GM18498 (cell line): ENCODE results near the gene SNX1.

Experiments used
- ATAC-seq: cut with Tn5 transposase; IDR thresholded peaks from one replicate; pipeline ENCODE4 v1.9.1; 2021; ENCODE audit warnings: mild to moderate bottlenecking, moderate library complexity; ENCODE audit not compliant: unreplicated experiment

Gene SNX1

DNA sequence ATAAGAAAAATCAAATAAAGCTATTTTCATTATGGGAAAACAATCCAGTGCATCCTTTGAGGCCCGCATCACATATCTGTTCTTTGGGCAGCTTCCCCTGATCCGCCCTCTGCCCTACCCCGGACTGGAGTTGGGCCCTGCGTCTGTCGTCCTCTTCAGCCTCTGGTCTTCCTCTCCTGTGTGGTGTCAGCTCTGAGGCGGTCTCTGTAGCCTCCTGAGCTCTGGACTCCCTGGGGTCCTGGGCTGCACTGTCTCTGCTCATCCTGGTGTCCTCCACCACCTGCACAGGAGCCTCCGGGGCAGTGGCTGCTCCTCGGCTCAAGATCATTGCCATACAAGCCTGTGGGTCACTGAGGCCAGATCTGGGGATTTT is 48.4 kb downstream of the SNX1 start:
- ATAC-seq: no peak

DNA sequence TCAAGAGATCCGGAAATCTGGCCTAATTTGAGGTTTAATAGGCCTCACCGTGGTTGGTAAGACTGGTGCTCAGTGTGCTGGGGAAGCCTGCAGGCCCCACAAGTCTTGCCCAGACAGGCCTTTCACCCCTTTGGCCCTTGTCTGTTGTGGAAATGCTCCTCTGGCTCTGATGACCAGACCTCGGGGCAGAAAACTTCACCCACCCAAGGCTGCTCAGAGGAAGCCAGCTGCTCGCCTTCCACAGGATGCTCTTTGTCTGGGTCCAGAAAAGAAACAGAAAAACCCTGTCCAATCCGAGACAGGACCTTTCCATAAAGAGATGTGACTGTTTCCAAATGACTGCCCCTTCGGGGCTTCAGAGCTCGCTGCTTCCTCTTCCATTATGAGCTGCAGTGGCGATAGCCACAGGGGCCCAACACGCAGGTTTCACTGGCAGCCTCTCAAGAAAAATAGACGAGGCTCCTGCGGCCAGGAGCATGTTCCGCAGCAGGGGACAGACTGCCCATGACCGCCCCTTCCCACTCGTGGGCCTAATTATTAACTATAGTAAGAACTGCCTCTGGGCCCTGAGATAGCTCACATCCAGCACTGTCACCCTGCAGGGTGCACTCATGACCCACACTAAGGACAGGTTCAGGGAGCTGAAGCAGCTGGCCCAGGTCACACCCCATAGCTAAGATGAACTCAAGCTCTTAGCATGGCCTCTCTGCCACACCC is 48.9 kb downstream of the SNX1 start:
- peak; percentile 59 for ATAC-seq

DNA sequence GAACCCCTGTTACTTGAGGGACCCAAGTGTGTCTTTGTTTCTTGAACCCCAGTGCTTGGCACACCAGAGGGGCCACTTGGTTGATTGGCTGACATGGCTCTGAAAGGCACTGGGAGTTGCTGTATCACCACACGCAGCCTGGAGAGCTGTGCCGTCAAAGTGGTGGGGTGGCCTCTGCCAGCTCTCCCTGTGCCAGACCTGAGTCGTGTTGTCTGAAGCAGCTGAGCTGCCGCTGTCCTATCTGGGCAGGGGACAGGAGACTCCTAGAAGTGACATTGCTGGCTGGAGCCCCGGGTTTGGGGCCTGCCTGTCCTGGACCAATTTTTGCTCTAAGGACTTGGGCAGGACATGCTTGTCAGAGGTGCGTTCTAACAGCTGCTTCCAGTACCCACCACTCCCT is 50.3 kb downstream of the SNX1 start:
- no peak for ATAC-seq

DNA sequence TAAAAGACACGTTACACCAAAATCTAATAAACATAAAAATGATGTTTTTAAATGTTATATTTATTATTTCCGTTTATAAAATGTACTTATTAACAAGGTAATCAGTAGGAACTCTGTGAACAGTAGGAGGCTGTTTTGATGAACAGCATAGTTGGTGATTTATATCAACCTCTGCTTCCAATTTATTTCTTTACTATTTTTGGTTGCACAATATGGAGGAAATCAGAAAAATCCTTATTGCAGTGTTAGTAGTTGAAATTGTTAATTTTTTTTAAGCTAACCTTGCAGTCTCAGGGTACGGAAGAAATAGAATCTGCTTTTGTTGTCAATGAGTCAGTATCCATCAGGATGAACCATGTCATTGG is 50.7 kb downstream of the SNX1 start:
- ATAC-seq: no peak

DNA sequence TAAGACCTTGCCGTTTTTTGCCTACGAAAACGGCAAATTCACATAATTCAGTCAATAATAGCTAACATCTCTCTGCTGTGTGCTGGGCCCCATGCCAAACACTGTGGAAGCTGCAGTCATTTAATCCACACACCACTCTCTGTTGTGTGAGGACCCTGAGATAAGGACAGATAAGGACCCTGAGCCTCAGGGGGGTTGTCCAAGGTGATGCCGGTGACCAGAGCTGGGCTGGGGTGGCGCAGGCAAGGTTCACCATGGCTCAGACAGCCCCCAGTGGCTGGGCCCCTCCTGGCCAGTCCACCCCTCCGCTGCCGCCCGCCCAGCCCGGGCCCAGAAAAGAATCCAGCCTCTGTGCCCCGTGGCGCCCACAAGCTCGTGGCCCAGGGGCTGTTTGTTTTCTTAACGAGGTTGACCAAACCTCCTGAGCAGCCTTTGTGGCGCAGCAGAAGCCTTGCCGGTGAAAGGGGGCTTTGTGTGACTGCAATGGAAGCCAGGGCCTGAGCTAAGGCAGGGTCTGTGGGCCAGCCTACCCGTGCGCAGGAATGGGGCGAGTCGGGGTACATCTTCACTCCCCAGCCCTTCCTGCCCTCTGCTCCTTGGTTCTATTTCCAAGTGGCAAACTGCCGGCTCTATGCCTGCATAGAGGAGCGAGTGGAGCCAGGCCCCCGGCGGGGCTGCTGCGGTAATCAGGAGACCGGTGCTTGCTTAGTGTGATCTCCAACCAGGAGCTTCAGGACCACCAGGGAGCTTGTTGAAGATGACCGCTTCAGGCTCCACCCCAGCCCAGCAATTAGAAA is 51.3 kb downstream of the SNX1 start:
- no peak for ATAC-seq

DNA sequence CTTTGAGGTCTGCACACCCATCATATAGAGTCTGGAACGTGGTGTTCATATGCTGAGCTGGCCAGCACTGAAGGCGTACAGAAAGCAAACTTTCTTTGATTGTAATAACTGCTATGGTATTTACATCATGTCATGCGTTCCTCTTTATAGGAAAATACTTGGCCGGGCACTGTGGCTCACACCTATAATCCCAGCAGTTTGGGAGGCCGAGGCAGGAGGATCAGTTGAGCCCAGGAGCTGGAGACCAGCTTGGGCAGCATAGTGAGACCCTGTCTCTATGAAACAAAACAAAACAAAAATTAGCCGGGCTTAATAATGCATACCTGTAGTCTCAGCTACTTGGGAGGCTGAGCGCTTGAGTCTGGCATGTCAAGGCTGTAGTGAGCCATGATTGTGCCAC is 52.4 kb downstream of the SNX1 start:
- no peak for ATAC-seq

DNA sequence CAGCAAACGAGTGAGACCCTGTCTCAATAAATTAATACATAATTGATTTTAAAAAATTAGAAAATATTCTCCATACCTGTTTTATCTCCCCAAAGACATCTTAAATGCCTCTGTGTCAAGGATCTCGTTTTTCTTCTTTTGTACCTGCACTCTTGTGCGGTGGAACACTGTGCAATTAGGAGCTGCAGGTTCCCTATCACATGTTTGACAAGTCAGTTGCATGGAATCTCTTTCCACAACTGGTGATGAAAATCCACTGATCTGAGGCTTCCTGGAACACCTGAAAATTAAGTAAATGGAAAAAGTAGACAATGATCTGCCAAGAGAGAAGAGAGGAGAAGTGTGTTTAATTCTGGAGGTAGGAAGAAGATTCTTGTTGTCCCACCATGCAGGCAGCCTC is 52.8 kb downstream of the SNX1 start:
- ATAC-seq: no peak

DNA sequence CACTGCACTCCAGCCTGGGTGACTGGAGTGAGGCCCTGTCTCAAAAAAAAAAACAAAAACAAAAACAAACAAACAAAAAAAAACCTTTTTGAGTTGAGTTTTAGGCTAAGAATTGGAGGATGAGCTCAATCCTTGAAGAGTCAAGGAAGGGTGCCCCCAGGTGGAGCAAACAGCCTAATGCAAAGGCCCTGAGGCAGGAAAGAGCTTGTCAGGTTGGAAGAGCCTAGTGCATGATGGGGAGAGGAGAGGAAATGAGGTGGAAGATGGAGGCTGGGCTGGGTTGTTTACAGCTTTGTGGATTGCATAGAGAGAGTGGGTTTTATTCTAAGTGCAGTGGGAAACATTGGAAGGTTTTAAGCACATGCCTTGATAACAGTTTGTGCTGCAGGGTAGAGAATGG is 53.6 kb downstream of the SNX1 start:
- ATAC-seq: no peak

DNA sequence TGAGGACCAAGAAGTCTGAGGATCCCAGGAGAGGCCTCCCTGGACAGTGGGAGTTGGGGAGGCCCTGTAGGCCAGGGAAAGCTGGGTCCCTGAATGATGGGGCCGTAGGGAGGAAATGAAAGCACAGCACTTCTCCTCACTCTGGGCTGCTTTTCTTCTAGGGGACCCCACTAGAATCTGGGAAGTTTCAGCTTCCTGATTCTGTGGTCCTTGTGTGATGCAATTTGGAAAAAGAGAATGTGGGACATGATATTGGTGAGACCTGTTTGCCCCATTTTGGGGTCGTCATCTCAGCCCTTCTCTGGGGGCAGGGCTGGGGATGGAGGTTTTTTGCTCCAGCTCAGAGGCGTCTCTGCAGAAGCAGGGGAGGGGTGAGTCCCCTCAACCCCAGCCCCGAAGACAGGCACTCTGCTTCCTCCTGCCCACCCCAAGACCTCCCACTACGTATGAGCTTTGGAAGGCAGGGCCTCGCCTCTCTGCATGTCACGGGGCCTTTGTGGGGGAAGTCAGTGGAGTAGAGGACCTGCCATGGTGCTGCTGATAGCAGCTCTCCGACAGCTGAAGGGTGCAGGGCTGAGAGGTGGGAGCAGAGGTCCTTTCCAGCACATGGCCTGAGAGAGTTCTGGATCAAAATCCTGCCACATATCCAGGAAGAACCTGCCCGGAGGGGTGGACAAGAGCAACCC is 54.3 kb downstream of the SNX1 start:
- ATAC-seq: no peak

DNA sequence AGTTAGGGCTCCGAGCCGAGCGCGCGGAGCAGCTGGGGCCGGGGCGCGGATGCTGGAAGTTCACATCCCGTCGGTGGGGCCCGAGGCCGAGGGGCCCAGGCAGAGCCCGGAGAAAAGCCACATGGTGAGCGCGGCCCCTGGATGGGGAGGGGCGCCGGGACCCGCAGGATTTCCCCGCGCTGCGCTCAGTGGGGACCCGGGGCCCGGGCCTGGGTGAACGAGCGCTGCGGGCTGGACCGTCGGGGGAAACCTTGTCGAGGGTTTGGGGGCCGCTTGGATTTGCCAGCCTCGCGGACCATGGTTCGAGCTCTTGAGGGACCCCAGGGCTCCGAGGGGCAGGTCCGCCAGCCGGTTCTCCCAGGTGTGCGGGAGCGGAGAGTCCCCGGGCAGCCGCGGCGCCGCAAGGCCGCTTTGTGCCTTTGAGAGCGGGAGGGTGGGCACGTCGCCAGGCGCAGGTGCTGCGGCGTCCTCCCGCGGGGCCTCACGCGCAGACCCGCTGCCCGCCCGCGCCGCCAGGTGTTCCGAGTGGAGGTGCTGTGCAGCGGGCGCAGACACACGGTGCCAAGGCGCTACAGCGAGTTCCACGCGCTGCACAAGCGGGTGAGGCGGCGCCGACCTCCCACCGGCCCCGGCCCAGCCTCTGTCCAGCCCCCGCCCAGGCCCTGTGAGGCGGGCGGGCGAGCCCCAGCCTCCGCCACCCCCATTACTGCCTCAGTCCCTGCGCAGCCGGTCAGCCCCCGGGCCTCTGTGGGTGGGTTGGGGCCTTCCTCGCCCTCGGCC is 56.1 kb downstream of the SNX1 start, which contains the start of gene SNX22:
Gene SNX22, plus strand, starts transcription at position 5 of the 780 bp plus-strand sequence. Its CDS starts 45 bp downstream, at position 50.
- ATAC-seq: peak; percentile 15

DNA sequence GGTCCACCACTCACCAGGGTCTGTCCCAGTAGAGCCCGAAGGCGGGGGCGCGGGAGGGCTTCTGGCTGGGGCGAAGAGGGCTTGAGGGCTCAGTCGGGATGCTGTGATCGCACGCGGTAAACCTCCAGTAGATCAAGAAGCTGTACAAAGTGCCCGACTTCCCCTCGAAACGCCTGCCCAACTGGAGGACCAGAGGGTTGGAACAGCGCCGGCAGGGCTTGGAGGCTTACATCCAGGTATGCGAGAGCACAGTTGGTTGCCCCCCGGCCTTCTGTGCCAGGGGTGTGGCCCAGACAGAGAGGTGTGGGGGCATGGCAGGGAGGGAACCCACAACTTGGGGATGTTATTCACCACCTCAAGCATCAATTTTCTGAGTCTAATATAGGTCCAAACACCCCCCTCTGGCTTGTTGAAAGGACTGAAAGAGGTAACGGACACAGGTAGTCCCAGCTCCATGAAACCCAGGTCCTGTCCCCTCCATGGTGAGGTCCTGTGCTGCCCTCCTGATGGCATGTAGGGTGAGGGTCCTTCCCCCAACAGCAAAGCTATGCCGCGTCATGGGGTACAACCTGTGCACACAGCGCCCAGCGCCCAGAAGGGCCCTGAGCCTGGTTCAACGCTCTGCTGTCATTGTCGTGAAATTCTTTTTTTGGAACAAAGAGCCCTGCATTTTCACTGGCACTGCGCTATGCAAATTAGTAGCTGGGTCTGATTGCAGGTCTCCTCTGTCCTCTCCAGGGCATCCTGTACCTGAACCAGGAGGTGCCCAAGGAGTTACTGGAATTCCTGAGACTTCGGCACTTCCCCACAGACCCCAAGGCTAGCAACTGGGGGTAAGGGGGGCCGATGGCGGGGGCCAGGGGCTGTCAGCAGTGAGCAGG is 57.0 kb downstream of the SNX1 start:
- peak; percentile 21 for ATAC-seq

DNA sequence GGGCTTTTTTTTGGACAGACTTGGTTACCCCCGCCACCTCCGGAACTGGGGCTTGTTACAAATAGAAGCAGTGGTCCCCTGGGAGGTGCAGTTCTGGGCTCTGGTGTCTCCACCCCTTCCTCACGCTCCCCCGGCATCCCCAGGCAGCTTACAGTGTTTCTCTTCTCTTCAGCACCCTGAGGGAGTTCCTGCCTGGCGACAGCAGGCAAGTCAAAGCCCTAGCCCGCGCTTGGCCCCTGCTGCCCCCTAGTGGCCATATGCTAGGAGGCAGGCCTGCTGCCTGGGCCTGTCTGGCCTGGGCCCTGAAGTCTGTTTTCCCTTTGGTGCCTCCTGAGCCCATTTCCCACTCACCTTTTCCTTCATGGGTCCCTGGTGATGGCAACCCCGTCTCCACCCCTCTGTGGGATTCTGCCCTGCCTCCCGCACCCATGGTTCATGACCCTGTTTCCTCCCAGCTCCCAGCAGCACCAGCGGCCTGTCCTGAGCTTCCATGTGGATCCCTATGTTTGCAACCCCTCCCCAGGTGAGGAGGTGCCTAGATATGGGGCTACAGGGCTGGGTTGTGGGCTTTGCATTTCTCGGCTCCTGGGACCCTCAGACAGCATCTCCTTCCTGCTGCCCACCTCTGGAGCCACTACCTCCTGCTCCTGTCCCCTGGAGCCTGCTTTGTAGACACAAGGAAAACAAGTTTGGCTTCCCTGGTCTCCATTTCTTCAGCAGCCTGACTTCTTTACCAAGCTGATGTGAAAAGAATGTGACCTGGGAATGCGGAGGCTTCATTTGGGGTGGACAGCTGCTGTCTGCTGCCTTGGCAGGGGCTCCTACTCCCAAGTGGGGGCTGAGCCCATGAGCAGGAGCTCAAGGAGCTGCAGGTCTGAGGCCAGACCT is 57.9 kb downstream of the SNX1 start:
- ATAC-seq: peak; percentile 59

DNA sequence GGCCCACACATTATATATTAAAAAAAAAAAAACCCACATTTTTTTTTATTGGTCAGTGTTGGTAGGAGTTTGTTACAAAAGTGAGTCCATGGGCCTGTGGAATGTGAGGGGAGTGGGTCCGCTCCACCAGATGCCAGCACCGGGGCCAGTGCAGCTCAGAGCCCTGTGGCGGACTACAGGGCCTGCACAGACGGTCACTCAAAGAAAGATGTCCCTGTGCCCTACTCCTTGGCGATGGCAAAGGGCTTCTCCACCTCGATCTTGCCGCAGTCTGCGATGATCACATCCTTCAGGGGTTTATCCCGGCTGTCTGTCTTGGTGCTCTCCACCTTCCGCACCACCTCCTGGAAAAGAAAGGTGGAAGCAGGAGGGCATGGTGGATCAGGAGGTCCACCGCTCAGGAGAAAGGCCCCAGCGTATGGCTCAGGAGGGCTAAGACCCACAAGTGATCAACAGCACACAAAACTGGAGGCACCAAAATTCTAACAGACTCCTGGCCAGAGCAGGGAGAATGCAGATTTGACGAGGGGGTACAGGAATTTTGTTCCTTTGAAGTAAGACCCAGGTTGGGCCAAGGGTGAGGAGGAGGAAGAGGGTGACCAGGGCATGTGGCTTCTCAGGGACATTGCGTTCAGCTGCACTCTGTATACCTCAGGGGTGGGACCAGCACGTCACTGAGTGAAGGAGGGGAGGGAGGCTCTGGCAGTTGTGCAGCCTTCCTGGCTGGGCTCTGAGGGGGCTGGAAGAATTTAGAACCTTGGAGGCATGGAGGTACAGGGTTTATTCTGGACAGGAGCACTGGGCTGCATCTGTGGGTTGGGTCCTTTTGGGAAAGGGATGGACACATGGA is 60.2 kb downstream of the SNX1 start:
- no peak for ATAC-seq

DNA sequence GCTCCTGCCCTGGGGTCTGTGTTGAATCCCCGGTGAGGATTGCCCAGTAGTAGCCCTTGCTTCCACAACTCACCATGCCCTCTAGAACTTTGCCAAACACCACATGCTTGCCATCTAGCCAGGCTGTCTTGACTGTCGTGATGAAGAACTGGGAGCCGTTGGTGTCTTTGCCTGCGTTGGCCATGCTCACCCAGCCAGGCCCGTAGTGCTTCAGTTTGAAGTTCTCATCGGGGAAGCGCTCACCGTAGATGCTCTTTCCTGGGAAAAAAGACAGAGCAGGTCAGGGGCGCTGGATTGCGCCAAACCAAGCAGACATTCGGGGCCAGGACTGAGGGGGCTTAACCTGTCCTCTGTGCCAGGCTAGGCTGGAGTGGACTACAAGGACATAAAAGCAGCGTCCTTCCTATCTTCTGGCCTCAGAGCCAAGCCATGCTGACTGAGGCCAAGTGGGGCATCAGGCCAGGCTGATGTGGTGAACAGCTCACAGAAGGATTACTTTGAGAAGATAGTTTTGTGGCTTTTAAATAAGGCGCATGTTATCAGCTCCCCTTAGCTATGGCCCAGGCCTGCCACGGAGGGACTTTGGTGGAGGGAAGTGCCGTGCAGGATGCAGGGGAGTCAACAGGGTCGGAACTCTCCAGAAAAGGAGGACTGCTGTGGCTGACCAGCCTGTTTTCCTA is 61.0 kb downstream of the SNX1 start:
- no peak for ATAC-seq

DNA sequence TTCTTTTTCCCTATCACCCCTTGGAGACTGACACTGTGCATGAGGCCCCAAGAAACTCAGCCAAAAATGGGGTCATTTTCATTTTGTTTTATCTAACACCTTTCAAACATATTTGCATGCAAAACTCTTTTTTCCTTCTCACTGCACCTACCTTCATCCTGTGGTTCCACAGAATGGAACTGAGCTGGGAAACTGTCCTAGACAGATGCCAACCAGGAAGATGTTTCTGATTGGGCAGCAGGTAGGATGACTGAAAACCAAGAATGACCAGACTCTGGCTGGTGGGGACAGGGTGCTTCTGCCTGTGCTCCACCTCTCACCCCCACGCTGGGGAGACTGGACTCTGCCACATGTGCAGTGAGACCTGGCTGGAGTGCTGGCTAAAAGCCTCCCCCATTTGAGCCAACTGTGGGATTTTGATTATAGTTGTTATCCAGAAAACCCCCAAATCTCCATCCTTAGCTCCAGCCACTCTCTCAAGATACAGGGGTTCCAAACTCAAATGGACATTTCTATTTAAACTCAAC is 61.9 kb downstream of the SNX1 start:
- no peak for ATAC-seq

DNA sequence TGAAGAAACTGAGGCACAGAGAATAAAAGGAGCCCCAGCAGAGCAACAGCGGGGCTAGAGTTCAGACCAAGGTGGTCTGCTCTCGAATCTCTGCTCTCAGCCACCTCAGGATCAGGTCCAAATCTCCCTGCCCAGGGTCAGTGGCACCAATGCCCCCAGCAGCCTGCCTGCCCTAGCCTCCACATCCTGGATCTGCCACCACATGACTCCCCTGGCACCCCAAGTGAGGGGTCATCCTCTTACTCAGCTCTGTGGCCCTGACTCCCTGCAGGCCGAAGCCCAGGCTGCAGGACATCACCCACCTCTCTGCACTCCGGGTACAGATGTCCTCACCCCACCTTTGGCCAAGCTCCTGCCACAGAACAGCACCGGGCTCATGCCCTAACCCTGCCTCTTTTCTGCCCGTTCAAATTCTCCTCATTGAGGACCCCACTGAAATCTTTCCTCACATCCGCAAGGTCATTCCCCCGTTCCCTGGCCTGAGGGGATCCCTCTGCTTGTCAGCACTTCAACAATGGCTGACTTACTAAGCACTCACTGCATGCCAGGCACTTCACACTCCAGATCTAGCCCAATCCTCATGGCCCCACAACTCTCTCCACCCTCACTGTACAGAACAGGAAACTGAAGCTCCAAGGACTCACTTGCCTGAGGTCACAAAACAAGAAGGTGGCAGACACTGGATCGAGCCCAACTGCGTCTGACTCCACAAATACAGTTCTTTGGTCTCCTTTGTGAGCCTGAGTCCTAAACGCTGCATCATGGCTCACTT is 62.8 kb downstream of the SNX1 start:
- no peak for ATAC-seq
